K562 (cell line): ENCODE measurements around the gene SCFD1. TPM values are rescaled to one million over a fixed set of nuclear protein-coding genes. Genes with fewer than 3 reads are reported as not detected.

Experiments used
- ATAC-seq: fragments of 200-7000 bp; cut with Tn5 transposase; 3 replicates; pipeline ENCODE4 v1.9.1; 2020; ENCODE audit warnings: moderate library complexity
- BruUV-seq: library from RNA; stranded (reverse); fragments of 400-500 nt; replicated peaks from 2 replicates; lab custom pipeline; 2021; lab: Mats Ljungman, UMichigan
- CTCF ChIA-PET: fragments of 300-600 bp; formaldehyde crosslinking; extraction: SDS; loops from one replicate; lab custom pipeline; 2021; ENCODE audit warnings: low intra/inter-chr PET ratio; lab: Yijun Ruan, JAX
- POLR2A ChIA-PET: fragments of 300-600, 350-650 bp; sonication (Branson Sonifier 250); formaldehyde crosslinking; extraction: SDS; loops from one replicate; lab custom pipeline; 2021; ENCODE audit warnings: antibody characterized with exemption, inconsistent platforms; lab: Yijun Ruan, JAX
- DNase-seq, 4 experiments: peaks; one replicate each; pipeline versions ENCODE4 v3.0.0 to v3.0.0-alpha.2; 2011 to 2018; ENCODE audit warnings: low spot score in 3 of 4, mixed read lengths in 3 of 4; ENCODE audit errors: extremely low read depth in 1 of 4
- FAIRE-seq: peaks from 2 replicates; lab custom pipeline; 2011; peaks lifted over from hg19 to GRCh38; lab: Jason Lieb, UNC
- H2AFZ ChIP-seq: 2 replicates; pipeline ENCODE4 v1.6.0; 2011; ENCODE audit warnings: low read depth, low read length, control low read depth, inconsistent platforms
- H3K27ac ChIP-seq: fragments of 200-600 bp; 3 replicates; pipeline ENCODE4 v1.8.0; 2011; ENCODE audit warnings: low read depth, mild to moderate bottlenecking, control low read depth, inconsistent platforms, low read length, moderate library complexity, mixed read lengths; ENCODE audit errors: extremely low read depth
- H3K27me3 ChIP-seq, 2 experiments: fragments of 300-600 bp in 1 of 2; 2 replicates in 1 of 2; 3 replicates in 1 of 2; pipeline versions ENCODE4 v1.6.0 to v1.8.0; 2011; ENCODE audit warnings: inconsistent platforms in 2 of 2, low read length in 2 of 2, mild to moderate bottlenecking in 1 of 2, mixed read lengths in 1 of 2, moderate library complexity in 1 of 2; ENCODE audit not compliant: control insufficient read depth in 2 of 2, insufficient read depth in 2 of 2
- H3K36me3 ChIP-seq: fragments of 300-600 bp; 3 replicates; pipeline ENCODE4 v1.8.0; 2011; ENCODE audit warnings: mild to moderate bottlenecking, low read length, inconsistent platforms; ENCODE audit not compliant: control insufficient read depth, insufficient read depth
- H3K4me1 ChIP-seq, 2 experiments: fragments of 200-600 bp in 1 of 2; replicated peaks in 1 of 2; 2 replicates in 1 of 2; 3 replicates in 1 of 2; pipeline versions ENCODE4 v1.5.1 to v1.8.0; 2011; ENCODE audit warnings: inconsistent platforms in 2 of 2, low read length in 2 of 2, mild to moderate bottlenecking in 1 of 2, mixed read lengths in 1 of 2, moderate library complexity in 1 of 2; ENCODE audit not compliant: control insufficient read depth in 2 of 2, insufficient read depth in 2 of 2
- H3K4me2 ChIP-seq: 2 replicates; pipeline ENCODE4 v1.6.1; 2011; ENCODE audit warnings: low read length, control low read depth, inconsistent platforms, mixed read lengths; ENCODE audit not compliant: insufficient read depth
- H3K4me3 ChIP-seq: fragments of 200-600 bp; sonication (generic), shearing (Covaris generic); 2 replicates; pipeline ENCODE4 v1.5.1; 2016; ENCODE audit warnings: control low read depth, inconsistent platforms
- H3K79me2 ChIP-seq: fragments of 200-600 bp; 3 replicates; pipeline ENCODE4 v1.8.0; 2011; ENCODE audit warnings: low read length, inconsistent platforms; ENCODE audit not compliant: control insufficient read depth, insufficient read depth
- H3K9ac ChIP-seq, 2 experiments: 2 replicates each; pipeline versions ENCODE4 v1.6.0 to v1.6.1; 2011; ENCODE audit warnings: low read depth in 2 of 2, low read length in 2 of 2, control low read depth in 1 of 2, inconsistent platforms in 1 of 2, mild to moderate bottlenecking in 1 of 2, mixed read lengths in 1 of 2; ENCODE audit not compliant: insufficient read depth in 1 of 2
- H3K9me1 ChIP-seq: one replicate; pipeline ENCODE4 v1.6.0; 2011; ENCODE audit warnings: inconsistent platforms, mild to moderate bottlenecking, low read length, moderate library complexity; ENCODE audit not compliant: control insufficient read depth, insufficient read depth
- H3K9me3 ChIP-seq: replicated peaks from 2 replicates; pipeline ENCODE4 v1.5.1; 2011; ENCODE audit warnings: low read depth, low read length, inconsistent platforms; ENCODE audit not compliant: control insufficient read depth, insufficient read depth
- H4K20me1 ChIP-seq: replicated peaks from 2 replicates; pipeline ENCODE4 v1.6.1; 2011; ENCODE audit warnings: low read length, inconsistent platforms, mixed read lengths; ENCODE audit not compliant: control insufficient read depth, insufficient read depth
- DDX20 ChIP-seq: fragments of 450-650 bp; IDR thresholded peaks from 2 replicates; pipeline ENCODE4 v1.6.1; 2016; ENCODE audit warnings: missing genetic modification characterization, low read depth, mild to moderate bottlenecking, missing compliant biosample characterization, moderate library complexity
- EGR1 ChIP-seq: fragments of 450-650 bp; conservative IDR thresholded peaks from 2 replicates; pipeline ENCODE4 v1.6.1; 2017; ENCODE audit warnings: mild to moderate bottlenecking
- EWSR1 ChIP-seq: fragments of 450-650 bp; IDR thresholded peaks from 2 replicates; pipeline ENCODE4 v1.6.1; 2018; ENCODE audit warnings: borderline replicate concordance, mild to moderate bottlenecking, low read depth, moderate library complexity; ENCODE audit not compliant: partially characterized antibody
- KAT7 ChIP-seq: sonication (generic); formaldehyde crosslinking; IDR thresholded peaks from 2 replicates; pipeline ENCODE4 v1.8.0; 2022; ENCODE audit warnings: missing genetic modification reagents, mild to moderate bottlenecking, borderline replicate concordance
- POLR2A ChIP-seq: fragments of 450-650 bp; conservative IDR thresholded peaks from 2 replicates; pipeline ENCODE4 v1.6.1; 2016
- SMARCB1 ChIP-seq: IDR thresholded peaks from 2 replicates; pipeline ENCODE4 v1.6.1; 2011; ENCODE audit warnings: improper control_type of control experiment, low read depth; ENCODE audit not compliant: insufficient read length
- XRCC4 ChIP-seq: IDR thresholded peaks from one replicate; pipeline ENCODE4 v1.6.1; 2011; ENCODE audit not compliant: insufficient read depth, insufficient read length; ENCODE audit errors: extremely low read depth
- ZNF3 ChIP-seq: fragments of 250-450 bp; sonication (Bioruptor Pico); IDR thresholded peaks from 2 replicates; pipeline ENCODE4 v1.5.0; 2021; ENCODE audit warnings: mild to moderate bottlenecking, moderate library complexity
- ZNF780A ChIP-seq: fragments of 250-450 bp; sonication (Bioruptor Pico); IDR thresholded peaks from 2 replicates; pipeline ENCODE4 v1.5.0; 2021; ENCODE audit warnings: mild to moderate bottlenecking
- WGBS: fragments of 100-300 bp; shearing (Covaris generic); methylation state at CpG from one replicate; pipeline ENCODE4 v1.1.6; 2016; ENCODE audit warnings: low coverage, mixed read lengths; ENCODE audit not compliant: insufficient coverage; ENCODE audit errors: missing lambda C conversion rate; 5-methylcytosine and 5-hydroxymethylcytosine counted together
- in situ Hi-C: fragments of 300-500 bp; cut with MboI; formaldehyde crosslinking; loops from 4 replicates; pipeline ENCODE4 v1.15.0; 2018; ENCODE audit warnings: inconsistent platforms, mixed read lengths
- intact Hi-C: fragments of 100-400 bp; cut with micrococcal nuclease; formaldehyde crosslinking; loops from 2 replicates; pipeline ENCODE4 v1.14.2; 2022
- polyA plus RNA-seq, 8 experiments: library from polyadenylated mRNA; depleted of rRNA in 4 of 8; stranded (reverse) in 5 of 8; unstranded in 3 of 8; fragments of >200 nt; fragmentation: Nextera tagmentation in 2 of 8; fragmentation: Illumina TruSeq in 1 of 8; extraction: Ambion mirVana in 2 of 8; extraction: Trizol in 1 of 8; gene quantifications; 2 replicates each; pipeline versions ENCODE4 v1.2.1 to v1.2.3, GENCODE V29; 2011 to 2014; ENCODE audit warnings: inconsistent platforms in 1 of 8, missing spikeins in 1 of 8
- total RNA-seq, 7 experiments: library from RNA; depleted of rRNA in 6 of 7; stranded (reverse); fragments of >200 nt in 6 of 7; fragmentation: Illumina TruSeq in 2 of 7; extraction: Trizol in 2 of 7; gene quantifications; 2 replicates each; pipeline versions ENCODE4 v1.2.1 to v1.2.3, GENCODE V29; 2011 to 2021; ENCODE audit warnings: low replicate concordance in 1 of 7
- TF ChIP-seq, protein P1 (sequence below): fragments of 250-450 bp; sonication (Bioruptor Pico); IDR thresholded peaks from 2 replicates; pipeline ENCODE4 v1.5.0; 2022; ENCODE audit warnings: mild to moderate bottlenecking
- TF ChIP-seq, protein P2 (sequence below): sonication (generic); formaldehyde crosslinking; IDR thresholded peaks from 2 replicates; pipeline ENCODE4 v1.8.0; 2022; ENCODE audit warnings: mild to moderate bottlenecking, missing genetic modification reagents

Gene SCFD1
- total and polyA plus RNA-seq, 9 of the 15 experiments (the other 6 are each of a cell fraction or from before 2014, with no cell fraction given), result 48.9 to 112 (median 75.2) TPM

DNA sequence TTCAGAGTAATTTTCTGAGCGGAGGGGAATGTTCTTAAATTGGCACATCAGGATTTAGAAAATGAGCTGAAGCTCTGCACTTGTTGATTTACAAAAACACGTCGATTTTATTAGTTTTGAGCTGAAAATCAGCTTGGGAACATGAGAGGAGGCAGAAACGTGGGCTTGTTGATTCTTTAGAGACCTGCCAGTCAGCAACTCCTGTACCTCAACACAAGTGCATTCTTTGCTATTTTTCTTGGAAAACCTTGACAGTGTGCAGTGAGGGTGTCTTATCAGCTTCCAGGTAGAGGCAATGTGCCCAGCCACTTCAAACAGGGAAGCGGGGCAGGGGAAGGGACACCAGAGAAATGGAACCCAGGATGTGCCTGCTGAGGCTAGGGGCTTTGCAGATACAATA lies 149.5 kb downstream of the SCFD1 start:
- Histone ChIP-seq H3K36me3 (no peaks in the 10 kb centered on the region), H3K4me3 (no peak overlapping the region), H3K4me1 (no peaks in the 10 kb centered on the region), H3K27ac (no peak overlapping the region), H4K20me1 (no peaks in the 10 kb centered on the region), H3K9ac (no peak overlapping the region), H3K4me2 (no peak overlapping the region), H2AFZ (no peak overlapping the region), H3K9me3 (no peaks in the 10 kb centered on the region), H3K79me2 (no peaks in the 10 kb centered on the region), H3K9me1 (no peaks in the 10 kb centered on the region), H3K27me3 (peaks cover 0 to 8% of the 10 kb centered on the region in 2 experiments; a peak in 3 of 5 replicates)
- ChIA-PET POLR2A (interaction anchor here (0.8 kb wide), 1 partner anchor 18 kb away, joined by 3 read pairs; no protein-coding TSS in a partner anchor), CTCF (no interaction called here)
- no TSS peak for BruUV-seq
- TF ChIP-seq EGR1, result no peak
- TF ChIP-seq EWSR1, result no peak
- TF ChIP-seq KAT7, result no peak
- TF ChIP-seq ZNF780A, result no peak
- TF ChIP-seq, protein P1, sequence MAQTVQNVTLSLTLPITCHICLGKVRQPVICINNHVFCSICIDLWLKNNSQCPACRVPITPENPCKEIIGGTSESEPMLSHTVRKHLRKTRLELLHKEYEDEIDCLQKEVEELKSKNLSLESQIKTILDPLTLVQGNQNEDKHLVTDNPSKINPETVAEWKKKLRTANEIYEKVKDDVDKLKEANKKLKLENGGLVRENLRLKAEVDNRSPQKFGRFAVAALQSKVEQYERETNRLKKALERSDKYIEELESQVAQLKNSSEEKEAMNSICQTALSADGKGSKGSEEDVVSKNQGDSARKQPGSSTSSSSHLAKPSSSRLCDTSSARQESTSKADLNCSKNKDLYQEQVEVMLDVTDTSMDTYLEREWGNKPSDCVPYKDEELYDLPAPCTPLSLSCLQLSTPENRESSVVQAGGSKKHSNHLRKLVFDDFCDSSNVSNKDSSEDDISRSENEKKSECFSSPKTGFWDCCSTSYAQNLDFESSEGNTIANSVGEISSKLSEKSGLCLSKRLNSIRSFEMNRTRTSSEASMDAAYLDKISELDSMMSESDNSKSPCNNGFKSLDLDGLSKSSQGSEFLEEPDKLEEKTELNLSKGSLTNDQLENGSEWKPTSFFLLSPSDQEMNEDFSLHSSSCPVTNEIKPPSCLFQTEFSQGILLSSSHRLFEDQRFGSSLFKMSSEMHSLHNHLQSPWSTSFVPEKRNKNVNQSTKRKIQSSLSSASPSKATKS (CRISPR knock-in tag), result no peak
- TF ChIP-seq, protein P2, sequence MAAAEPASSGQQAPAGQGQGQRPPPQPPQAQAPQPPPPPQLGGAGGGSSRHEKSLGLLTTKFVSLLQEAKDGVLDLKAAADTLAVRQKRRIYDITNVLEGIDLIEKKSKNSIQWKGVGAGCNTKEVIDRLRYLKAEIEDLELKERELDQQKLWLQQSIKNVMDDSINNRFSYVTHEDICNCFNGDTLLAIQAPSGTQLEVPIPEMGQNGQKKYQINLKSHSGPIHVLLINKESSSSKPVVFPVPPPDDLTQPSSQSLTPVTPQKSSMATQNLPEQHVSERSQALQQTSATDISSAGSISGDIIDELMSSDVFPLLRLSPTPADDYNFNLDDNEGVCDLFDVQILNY (CRISPR knock-in tag), result no peak
- TF ChIP-seq POLR2A, result no peak
- no peak for TF ChIP-seq DDX20 (tag)
- TF ChIP-seq XRCC4, result no peak
- TF ChIP-seq ZNF3 (CRISPR knock-in tag), result no peak
- TF ChIP-seq SMARCB1, result no peak
- no peak for DNase-seq
- no peak for FAIRE-seq
- WGBS, result 5% methylated on average over 5 of the region's 5 CpGs
- intact Hi-C loops, result no loop called here
- no peak for ATAC-seq
- in situ Hi-C loops, result no loop called here
